Vagina (tissue), 2 donors: ENCODE results near the gene FUT1. TPM values are rescaled to one million over a fixed set of nuclear protein-coding genes. Genes with fewer than 3 reads are reported as not detected.

ENCODE experiments used
- DNase-seq, 2 donors: peaks; one replicate each; pipeline ENCODE4 v3.0.0-alpha.2; 2017; ENCODE audit errors: extremely low spot score in 2 of 2
- H3K27ac ChIP-seq: fragments of 200-600 bp; sonication (generic); one replicate; pipeline ENCODE4 v1.5.1; 2019
- H3K27me3 ChIP-seq: fragments of 200-600 bp; sonication (generic); one replicate; pipeline ENCODE4 v1.5.1; 2019
- H3K36me3 ChIP-seq, 2 donors: fragments of 200-600 bp; sonication (generic); one replicate each; pipeline ENCODE4 v1.5.1; 2017 to 2019
- H3K4me1 ChIP-seq: fragments of 200-600 bp; sonication (generic); one replicate; pipeline ENCODE4 v1.5.1; 2019
- H3K4me3 ChIP-seq, 2 donors: fragments of 200-600 bp; sonication (generic); 1 replicate in 1 of 2; 2 replicates in 1 of 2; pipeline ENCODE4 v1.5.1; 2016 to 2019
- H3K9me3 ChIP-seq: fragments of 200-600 bp; sonication (generic); one replicate; pipeline ENCODE4 v1.5.1; 2019
- CTCF ChIP-seq, 3 experiments: fragments of 450-650 bp in 2 of 3; fragments of 200-600 bp in 1 of 3; sonication (generic) in 1 of 3; IDR thresholded peaks; one replicate each; pipeline ENCODE4 v1.5.1; 2017 to 2019; ENCODE audit warnings: antibody characterized with exemption in 3 of 3, mild to moderate bottlenecking in 2 of 3, moderate library complexity in 2 of 3
- POLR2A ChIP-seq, 2 donors: fragments of 450-650 bp; IDR thresholded peaks; one replicate each; pipeline ENCODE4 v1.6.1; 2017; ENCODE audit warnings: antibody characterized with exemption in 2 of 2, mild to moderate bottlenecking in 2 of 2, moderate library complexity in 2 of 2
- POLR2AphosphoS5 ChIP-seq, 2 donors: sonication (generic); formaldehyde crosslinking; IDR thresholded peaks; one replicate each; pipeline ENCODE4 v1.9.0; 2017; ENCODE audit warnings: antibody characterized with exemption in 2 of 2, mild to moderate bottlenecking in 2 of 2, low read depth in 1 of 2; ENCODE audit not compliant: insufficient read depth in 1 of 2
- intact Hi-C: fragments of 100-400 bp; cut with DNase I; formaldehyde crosslinking; loops from one replicate; pipeline ENCODE4 v1.15.1; 2023
- total RNA-seq: library from RNA; depleted of rRNA; stranded (reverse); fragments of >200 nt; gene quantifications from one replicate; pipeline ENCODE4 v1.2.3, GENCODE V29; 2016

The FUT1 gene
- total RNA-seq, 1 donor from 2014 or later = 6.4 TPM

GRCh38 chr19:48714759-48715675 lies 37.4 kb downstream of the FUT1 start:
- intact Hi-C loops = no loop called here
- Histone ChIP-seq H3K36me3 (no peaks in the 10 kb centered on the region), H3K4me1 (peaks cover 62% of the 10 kb centered on the region)

GRCh38 chr19:48713864-48714755 lies 38.3 kb downstream of the FUT1 start:
- intact Hi-C loops = no loop called here
- no peaks in the 10 kb centered on the region for H3K9me3 ChIP-seq
- peak overlapping the region; percentile 62 to 79 for H3K4me3 ChIP-seq
- peak; percentile 99 to 100 for DNase-seq
- no peaks in the 10 kb centered on the region for H3K36me3 ChIP-seq
- H3K27ac ChIP-seq = peak overlapping the region; percentile 95
- H3K27me3 ChIP-seq = no peaks in the 10 kb centered on the region
- peaks cover 54% of the 10 kb centered on the region for H3K4me1 ChIP-seq
- TF ChIP-seq CTCF (IDR thresholded peaks at IDR 0.05) (no peak), POLR2AphosphoS5 (IDR thresholded peaks at IDR 0.05; ENCODE audit: insufficient read depth in 1 of 2, low read depth in 1 of 2) (peak; percentile 63 to 72), POLR2A (IDR thresholded peaks at IDR 0.05) (peak in 1 of 2 donors; percentile 58)

More at GRCh38 chr19:48714759-48715675, 37.4 kb downstream of the FUT1 start:
- H3K4me3 ChIP-seq = peak overlapping the region; percentile 58 to 62
- TF ChIP-seq CTCF (IDR thresholded peaks at IDR 0.05) = no peak
- DNase-seq = no peak
- no peaks in the 10 kb centered on the region for H3K27me3 ChIP-seq
- H3K9me3 ChIP-seq = no peaks in the 10 kb centered on the region
- H3K27ac ChIP-seq = peak overlapping the region; percentile 95

GRCh38 chr19:48713041-48713863 lies 39.2 kb downstream of the FUT1 start:
- no peaks in the 10 kb centered on the region for H3K9me3 ChIP-seq
- intact Hi-C loops = no loop called here
- TF ChIP-seq POLR2AphosphoS5 (IDR thresholded peaks at IDR 0.05; ENCODE audit: insufficient read depth in 1 of 2, low read depth in 1 of 2) (no peak), CTCF (IDR thresholded peaks at IDR 0.05) (no peak), POLR2A (IDR thresholded peaks at IDR 0.05) (no peak)
- DNase-seq = no peak
- no peaks in the 10 kb centered on the region for H3K36me3 ChIP-seq
- no peaks in the 10 kb centered on the region for H3K27me3 ChIP-seq
- H3K27ac ChIP-seq = peak overlapping the region; percentile 78
- H3K4me3 ChIP-seq = peak overlapping the region; percentile 62 to 79
- H3K4me1 ChIP-seq = peaks cover 47% of the 10 kb centered on the region

- TF ChIP-seq POLR2A (IDR thresholded peaks at IDR 0.05) = no peak
- no peak for TF ChIP-seq POLR2AphosphoS5 (IDR thresholded peaks at IDR 0.05; ENCODE audit: insufficient read depth in 1 of 2, low read depth in 1 of 2)
- no peak for TF ChIP-seq CTCF (IDR thresholded peaks at IDR 0.05)
Observed at GRCh38 chr19:48711106-48711662, 41.3 kb downstream of the FUT1 start.

More at GRCh38 chr19:48711106-48711662, 41.3 kb downstream of the FUT1 start:
- no peak overlapping the region for H3K4me3 ChIP-seq
- H3K4me1 ChIP-seq = peaks cover 29% of the 10 kb centered on the region
- H3K9me3 ChIP-seq = no peaks in the 10 kb centered on the region
- no peaks in the 10 kb centered on the region for H3K27me3 ChIP-seq
- DNase-seq = no peak
- intact Hi-C loops = no loop called here
- H3K36me3 ChIP-seq = no peaks in the 10 kb centered on the region
- H3K27ac ChIP-seq = no peak overlapping the region
